Left ventricle myocardium inferior (tissue), 1 donor: ENCODE data around the gene CXCR5. TPM values are rescaled to one million over a fixed set of nuclear protein-coding genes. Genes with fewer than 3 reads are reported as not detected.

Experiments
- DNase-seq: peaks from one replicate; pipeline ENCODE4 v3.0.0-alpha.2; 2020
- H3K27ac ChIP-seq: fragments of 200-600 bp; replicated peaks from 2 replicates; pipeline ENCODE4 v1.8.0; 2021
- H3K27me3 ChIP-seq: fragments of 200-600 bp; 2 replicates; pipeline ENCODE4 v1.8.0; 2021; ENCODE audit warnings: low read depth
- H3K36me3 ChIP-seq: fragments of 200-600 bp; 2 replicates; pipeline ENCODE4 v1.8.0; 2021
- H3K4me1 ChIP-seq: fragments of 200-600 bp; 2 replicates; pipeline ENCODE4 v1.8.0; 2021
- H3K4me3 ChIP-seq: fragments of 200-600 bp; 2 replicates; pipeline ENCODE4 v1.8.0; 2021; ENCODE audit warnings: mild to moderate bottlenecking, moderate library complexity
- H3K9me3 ChIP-seq: fragments of 200-600 bp; replicated peaks from 2 replicates; pipeline ENCODE4 v1.8.0; 2021
- intact Hi-C: fragments of 100-400 bp; cut with micrococcal nuclease; formaldehyde crosslinking; loops from one replicate; pipeline ENCODE4 v1.11.0; 2022
- total RNA-seq: library from RNA; stranded (reverse); fragmentation: NEBNext Ultra II Directional; extraction: Animal tissue kit (Norgen Biotek cat#: 25700); gene quantifications from one replicate; pipeline ENCODE4 v1.2.1, GENCODE V29; 2021
- TF ChIP-seq, protein P1 (sequence below): fragments of 200-600 bp; IDR thresholded peaks from 2 replicates; pipeline ENCODE4 v1.8.0; 2021; ENCODE audit warnings: antibody characterized with exemption, mild to moderate bottlenecking, borderline replicate concordance
- donor health status: DM: no; HTN: yes; CAD: no; lungs with severe emphysema.

Gene CXCR5
- total RNA-seq, 1 donor from 2014 or later: not detected

DNA sequence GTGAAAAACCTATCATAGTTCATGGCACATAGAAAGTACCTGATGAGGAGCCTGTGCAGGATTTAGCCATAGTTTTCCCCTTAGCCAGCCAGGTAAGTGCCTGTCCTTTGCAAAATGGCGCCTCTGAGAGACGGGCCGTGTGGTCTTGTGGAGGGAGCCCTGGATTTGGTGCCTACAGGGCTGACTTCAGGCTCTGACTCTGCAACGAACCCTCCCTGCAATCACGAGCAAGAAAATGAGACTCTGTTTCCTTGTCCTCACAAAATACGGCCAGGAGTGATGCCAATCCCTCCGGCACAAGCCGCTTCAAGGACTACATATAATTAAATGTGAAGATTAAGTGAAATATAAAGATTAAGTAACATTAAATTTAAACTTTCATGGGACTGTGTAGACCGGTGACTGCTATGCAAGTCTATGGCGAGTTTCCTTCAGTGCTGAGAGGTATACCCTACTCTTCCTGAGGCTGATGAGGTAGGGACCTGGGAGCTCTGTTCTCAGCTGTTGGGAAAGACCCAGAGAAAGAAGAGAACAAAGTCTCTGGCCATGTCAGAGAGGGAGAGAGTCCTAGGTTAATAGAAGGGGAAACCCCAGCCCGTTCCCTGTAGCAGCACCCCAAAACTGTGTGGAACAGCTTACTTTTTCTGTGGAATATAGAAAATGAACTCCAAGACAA is 6.1 kb upstream of the CXCR5 start:
- intact Hi-C loops: no loop called here
- H3K4me3 ChIP-seq: no peak overlapping the region
- H3K9me3 ChIP-seq: no peaks in the 10 kb centered on the region
- TF ChIP-seq, protein P1, sequence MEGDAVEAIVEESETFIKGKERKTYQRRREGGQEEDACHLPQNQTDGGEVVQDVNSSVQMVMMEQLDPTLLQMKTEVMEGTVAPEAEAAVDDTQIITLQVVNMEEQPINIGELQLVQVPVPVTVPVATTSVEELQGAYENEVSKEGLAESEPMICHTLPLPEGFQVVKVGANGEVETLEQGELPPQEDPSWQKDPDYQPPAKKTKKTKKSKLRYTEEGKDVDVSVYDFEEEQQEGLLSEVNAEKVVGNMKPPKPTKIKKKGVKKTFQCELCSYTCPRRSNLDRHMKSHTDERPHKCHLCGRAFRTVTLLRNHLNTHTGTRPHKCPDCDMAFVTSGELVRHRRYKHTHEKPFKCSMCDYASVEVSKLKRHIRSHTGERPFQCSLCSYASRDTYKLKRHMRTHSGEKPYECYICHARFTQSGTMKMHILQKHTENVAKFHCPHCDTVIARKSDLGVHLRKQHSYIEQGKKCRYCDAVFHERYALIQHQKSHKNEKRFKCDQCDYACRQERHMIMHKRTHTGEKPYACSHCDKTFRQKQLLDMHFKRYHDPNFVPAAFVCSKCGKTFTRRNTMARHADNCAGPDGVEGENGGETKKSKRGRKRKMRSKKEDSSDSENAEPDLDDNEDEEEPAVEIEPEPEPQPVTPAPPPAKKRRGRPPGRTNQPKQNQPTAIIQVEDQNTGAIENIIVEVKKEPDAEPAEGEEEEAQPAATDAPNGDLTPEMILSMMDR: no peak
- DNase-seq: no peak
- H3K4me1 ChIP-seq: no peaks in the 10 kb centered on the region
- no peak overlapping the region for H3K27ac ChIP-seq
- H3K27me3 ChIP-seq: no peaks in the 10 kb centered on the region
- H3K36me3 ChIP-seq: no peaks in the 10 kb centered on the region

DNA sequence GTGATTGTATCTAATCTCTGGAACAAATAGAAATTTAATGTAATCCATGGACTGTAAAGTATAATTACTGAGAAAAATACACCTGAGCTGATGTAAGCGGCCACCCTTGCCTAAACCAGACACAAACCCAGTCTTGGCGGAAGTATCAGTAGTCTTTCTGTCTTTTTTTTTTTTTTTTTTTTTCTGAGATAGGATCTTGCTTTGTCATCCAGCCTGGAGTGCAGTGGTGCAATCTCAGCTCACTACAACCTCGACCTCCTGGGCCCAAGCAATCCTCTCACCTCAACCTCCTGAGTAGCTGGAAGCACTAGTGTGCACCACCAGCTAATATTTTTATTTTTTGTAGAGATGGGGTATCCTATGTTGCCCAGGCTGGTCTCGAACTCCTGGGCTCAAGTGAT is 5.5 kb upstream of the CXCR5 start:
- DNase-seq: no peak
- intact Hi-C loops: no loop called here
- Histone ChIP-seq H3K36me3 (no peaks in the 10 kb centered on the region), H3K4me1 (no peaks in the 10 kb centered on the region), H3K9me3 (no peaks in the 10 kb centered on the region), H3K27ac (no peak overlapping the region), H3K4me3 (no peak overlapping the region), H3K27me3 (no peaks in the 10 kb centered on the region)
- TF ChIP-seq, protein P1: no peak

DNA sequence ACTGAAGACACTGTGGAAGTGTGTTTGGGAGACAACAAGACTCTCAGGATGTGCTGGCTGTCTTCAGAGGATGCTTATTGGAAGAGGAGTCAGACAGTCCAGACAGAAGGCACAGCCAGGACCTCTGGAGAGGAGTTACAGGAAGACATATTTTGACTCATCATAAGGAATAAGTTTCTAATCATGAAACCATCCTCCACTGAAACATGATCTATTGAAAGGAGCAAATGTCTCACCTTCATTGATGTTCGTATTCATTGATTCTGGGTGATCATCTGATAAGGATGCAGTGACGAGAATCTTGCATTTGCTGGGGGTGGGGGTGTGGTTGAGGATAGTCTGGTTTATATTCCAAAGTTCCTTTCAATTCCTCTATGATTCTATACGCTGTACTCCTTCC is 2.5 kb upstream of the CXCR5 start:
- no peak overlapping the region for H3K27ac ChIP-seq
- no peaks in the 10 kb centered on the region for H3K9me3 ChIP-seq
- H3K4me3 ChIP-seq: no peak overlapping the region
- TF ChIP-seq, protein P1: no peak
- intact Hi-C loops: no loop called here
- no peaks in the 10 kb centered on the region for H3K27me3 ChIP-seq
- H3K4me1 ChIP-seq: no peaks in the 10 kb centered on the region
- H3K36me3 ChIP-seq: no peaks in the 10 kb centered on the region
- DNase-seq: no peak

DNA sequence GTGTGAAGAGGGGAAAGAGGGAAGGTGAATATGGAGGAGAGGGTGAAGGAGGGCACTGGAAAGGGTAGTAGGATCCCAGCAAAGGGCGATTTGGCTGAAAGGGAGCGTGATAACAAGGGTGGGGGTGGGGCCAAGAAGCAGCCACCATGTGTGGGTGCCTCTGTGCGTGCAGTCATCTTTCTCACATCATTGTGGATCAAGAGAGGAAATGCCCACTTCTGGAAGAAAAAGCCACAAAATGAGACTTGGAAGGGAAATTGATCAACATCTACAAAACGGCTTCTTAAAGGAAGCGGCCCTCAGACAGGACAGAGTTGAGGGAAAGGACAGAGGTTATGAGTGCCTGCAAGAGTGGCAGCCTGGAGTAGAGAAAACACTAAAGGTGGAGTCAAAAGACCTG is 1.2 kb upstream of the CXCR5 start:
- no peaks in the 10 kb centered on the region for H3K36me3 ChIP-seq
- no peak overlapping the region for H3K4me3 ChIP-seq
- intact Hi-C loops: no loop called here
- TF ChIP-seq, protein P1: no peak
- H3K27me3 ChIP-seq: no peaks in the 10 kb centered on the region
- no peaks in the 10 kb centered on the region for H3K9me3 ChIP-seq
- no peak overlapping the region for H3K27ac ChIP-seq
- peaks cover 3% of the 10 kb centered on the region for H3K4me1 ChIP-seq
- no peak for DNase-seq

DNA sequence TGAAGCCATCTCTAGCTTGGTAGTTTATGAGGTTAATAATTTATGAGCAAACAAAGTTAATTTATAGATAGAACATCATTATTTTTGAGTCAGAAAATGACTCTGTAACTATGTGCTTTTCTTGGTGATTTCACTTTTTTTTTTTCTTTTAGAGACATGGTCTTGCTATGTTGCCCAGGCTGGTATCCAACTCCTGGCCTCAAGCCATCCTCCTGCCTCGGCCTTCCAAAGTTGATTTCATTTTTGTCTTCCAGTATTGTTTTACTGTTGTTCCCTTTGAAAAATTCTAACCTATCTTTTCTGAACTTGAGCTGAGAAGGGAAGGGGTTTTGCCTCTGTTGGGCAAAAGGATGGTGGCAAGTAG is 706 bp upstream of the CXCR5 start:
- H3K36me3 ChIP-seq: no peaks in the 10 kb centered on the region
- peaks cover 8% of the 10 kb centered on the region for H3K4me1 ChIP-seq
- DNase-seq: no peak
- no peak overlapping the region for H3K4me3 ChIP-seq
- no peak overlapping the region for H3K27ac ChIP-seq
- no peaks in the 10 kb centered on the region for H3K9me3 ChIP-seq
- TF ChIP-seq, protein P1: no peak
- intact Hi-C loops: no loop called here
- H3K27me3 ChIP-seq: no peaks in the 10 kb centered on the region
